Stimulated activated memory B cell treated with anti-CD40 and anti-IgM and Interleukin-4, amounts not matched to agents 10 μg/mL and 1 μg/mL and 100 μg/mL, for 72 hours (primary cell): ENCODE data around the gene BCAT1.
A peak's percentile ranks its signal among the peaks of the same experiment; 100 is the strongest.
"Not testable (repeated sequence)": the region's sequence is repeated elsewhere in the genome, so short reads cannot be mapped to it uniquely, and the experiment has no call there.

Experiments
- ATAC-seq: fragments of 150-1000 bp; cut with Tn5 transposase; 2 replicates; pipeline ENCODE4 v1.10.0; 2021
- H3K27ac Mint-ChIP-seq: one replicate; pipeline ENCODE4 v1.8.0; 2022; ENCODE audit warnings: mild to moderate bottlenecking, mixed read lengths
- H3K27me3 Mint-ChIP-seq: one replicate; pipeline ENCODE4 v1.8.0; 2022; ENCODE audit warnings: mixed read lengths
- H3K36me3 Mint-ChIP-seq: one replicate; pipeline ENCODE4 v1.8.0; 2022; ENCODE audit warnings: mixed read lengths
- H3K4me1 Mint-ChIP-seq: one replicate; pipeline ENCODE4 v1.8.0; 2022; ENCODE audit warnings: mixed read lengths
- H3K4me3 Mint-ChIP-seq: one replicate; pipeline ENCODE4 v1.8.0; 2022; ENCODE audit warnings: mild to moderate bottlenecking, moderate library complexity, mixed read lengths
- H3K9me3 Mint-ChIP-seq: one replicate; pipeline ENCODE4 v1.8.0; 2022; ENCODE audit warnings: mixed read lengths

The BCAT1 gene

GRCh38 chr12:24974216-24974615, 25.3 kb upstream of the BCAT1 start:
- Mint-ChIP-seq H3K27me3 (no peaks in the 10 kb centered on the region), H3K36me3 (no peaks in the 10 kb centered on the region), H3K4me3 (no peak overlapping the region), H3K9me3 (peaks cover 3% of the 10 kb centered on the region), H3K27ac (no peak overlapping the region), H3K4me1 (no peaks in the 10 kb centered on the region)
- ATAC-seq, result no peak

GRCh38 chr12:24972078-24972477, 23.2 kb upstream of the BCAT1 start:
- Mint-ChIP-seq H3K9me3 (peaks cover 3% of the 10 kb centered on the region), H3K4me1 (no peaks in the 10 kb centered on the region), H3K27me3 (no peaks in the 10 kb centered on the region), H3K4me3 (no peak overlapping the region), H3K36me3 (no peaks in the 10 kb centered on the region), H3K27ac (no peak overlapping the region)
- ATAC-seq, result no peak

GRCh38 chr12:24970177-24970576, 21.3 kb upstream of the BCAT1 start:
- H3K36me3 Mint-ChIP-seq, result no peaks in the 10 kb centered on the region
- H3K27ac Mint-ChIP-seq, result no peak overlapping the region
- peaks cover 3% of the 10 kb centered on the region for H3K9me3 Mint-ChIP-seq
- H3K4me3 Mint-ChIP-seq, result no peak overlapping the region
- no peak for ATAC-seq
- H3K27me3 Mint-ChIP-seq, result no peaks in the 10 kb centered on the region
- no peaks in the 10 kb centered on the region for H3K4me1 Mint-ChIP-seq

- H3K36me3 Mint-ChIP-seq, result peaks cover 8% of the 10 kb centered on the region
- H3K27me3 Mint-ChIP-seq, result no peaks in the 10 kb centered on the region
- no peak for ATAC-seq
- no peak overlapping the region for H3K27ac Mint-ChIP-seq
- H3K4me1 Mint-ChIP-seq, result no peaks in the 10 kb centered on the region
- peaks cover 8% of the 10 kb centered on the region for H3K9me3 Mint-ChIP-seq
- H3K4me3 Mint-ChIP-seq, result no peak overlapping the region
These were observed 18.2 kb upstream of the BCAT1 start for GRCh38 chr12:24966951-24967564.

GRCh38 chr12:24964342-24964741, 15.4 kb upstream of the BCAT1 start:
- no peak for ATAC-seq

GRCh38 chr12:24960222-24960855, 11.4 kb upstream of the BCAT1 start:
- Mint-ChIP-seq H3K27ac (peak overlapping the region; percentile 18), H3K4me3 (no peak overlapping the region), H3K4me1 (peaks cover 27% of the 10 kb centered on the region), H3K36me3 (peaks cover 8% of the 10 kb centered on the region), H3K27me3 (no peaks in the 10 kb centered on the region), H3K9me3 (peaks cover 8% of the 10 kb centered on the region)
- ATAC-seq, result peak; percentile 75

More at GRCh38 chr12:24964342-24964741, 15.4 kb upstream of the BCAT1 start:
- Mint-ChIP-seq H3K4me1 (peaks cover 12% of the 10 kb centered on the region), H3K36me3 (peaks cover 8% of the 10 kb centered on the region), H3K4me3 (no peak overlapping the region), H3K27me3 (no peaks in the 10 kb centered on the region), H3K9me3 (peaks cover 8% of the 10 kb centered on the region), H3K27ac (no peak overlapping the region)

- not testable (repeated sequence) for H3K27me3 Mint-ChIP-seq, ATAC-seq
These were observed 7.5 kb upstream of the BCAT1 start for GRCh38 chr12:24956351-24956750.

GRCh38 chr12:24955853-24956252, 7.0 kb upstream of the BCAT1 start:
- no peaks in the 10 kb centered on the region for H3K27me3 Mint-ChIP-seq
- no peaks in the 10 kb centered on the region for H3K36me3 Mint-ChIP-seq
- no peak for ATAC-seq
- H3K9me3 Mint-ChIP-seq, result no peaks in the 10 kb centered on the region
- no peak overlapping the region for H3K4me3 Mint-ChIP-seq
- H3K27ac Mint-ChIP-seq, result peak overlapping the region; percentile 59
- H3K4me1 Mint-ChIP-seq, result peaks cover 61% of the 10 kb centered on the region

More at GRCh38 chr12:24956351-24956750, 7.5 kb upstream of the BCAT1 start:
- not testable (repeated sequence) for H3K4me3 Mint-ChIP-seq, H3K9me3 Mint-ChIP-seq, H3K36me3 Mint-ChIP-seq, H3K27ac Mint-ChIP-seq
- H3K4me1 Mint-ChIP-seq, result peaks cover 57% of the 10 kb centered on the region

GRCh38 chr12:24955389-24955788, 6.5 kb upstream of the BCAT1 start:
- peak overlapping the region; percentile 59 for H3K27ac Mint-ChIP-seq
- ATAC-seq, result peak; percentile 54
- H3K4me3 Mint-ChIP-seq, result no peak overlapping the region
- no peaks in the 10 kb centered on the region for H3K36me3 Mint-ChIP-seq
- no peaks in the 10 kb centered on the region for H3K9me3 Mint-ChIP-seq
- no peaks in the 10 kb centered on the region for H3K27me3 Mint-ChIP-seq
- peaks cover 64% of the 10 kb centered on the region for H3K4me1 Mint-ChIP-seq

GRCh38 chr12:24954261-24954660, 5.4 kb upstream of the BCAT1 start:
- no peaks in the 10 kb centered on the region for H3K9me3 Mint-ChIP-seq
- H3K4me1 Mint-ChIP-seq, result peaks cover 65% of the 10 kb centered on the region
- H3K27me3 Mint-ChIP-seq, result no peaks in the 10 kb centered on the region
- no peak for ATAC-seq
- peak overlapping the region; percentile 45 for H3K27ac Mint-ChIP-seq
- no peak overlapping the region for H3K4me3 Mint-ChIP-seq
- no peaks in the 10 kb centered on the region for H3K36me3 Mint-ChIP-seq

- H3K4me3 Mint-ChIP-seq, result no peak overlapping the region
These were observed 3.5 kb upstream of the BCAT1 start for GRCh38 chr12:24952389-24952788.

GRCh38 chr12:24950231-24950834, 1.4 kb upstream of the BCAT1 start:
- peaks cover 10% of the 10 kb centered on the region for H3K27me3 Mint-ChIP-seq
- no peak for ATAC-seq
- no peaks in the 10 kb centered on the region for H3K9me3 Mint-ChIP-seq
- peaks cover 6% of the 10 kb centered on the region for H3K36me3 Mint-ChIP-seq
- H3K4me3 Mint-ChIP-seq, result no peak overlapping the region
- H3K27ac Mint-ChIP-seq, result peak overlapping the region; percentile 90
- H3K4me1 Mint-ChIP-seq, result peaks cover 76% of the 10 kb centered on the region

More at GRCh38 chr12:24952389-24952788, 3.5 kb upstream of the BCAT1 start:
- H3K27me3 Mint-ChIP-seq, result peaks cover 2% of the 10 kb centered on the region
- no peaks in the 10 kb centered on the region for H3K9me3 Mint-ChIP-seq
- no peak for ATAC-seq
- peak overlapping the region; percentile 45 for H3K27ac Mint-ChIP-seq
- H3K36me3 Mint-ChIP-seq, result no peaks in the 10 kb centered on the region
- peaks cover 84% of the 10 kb centered on the region for H3K4me1 Mint-ChIP-seq

- peaks cover 63% of the 10 kb centered on the region for H3K4me1 Mint-ChIP-seq
- H3K4me3 Mint-ChIP-seq, result peak overlapping the region; percentile 88
- H3K27me3 Mint-ChIP-seq, result peaks cover 19% of the 10 kb centered on the region
- peak; percentile 53 for ATAC-seq
- no peaks in the 10 kb centered on the region for H3K9me3 Mint-ChIP-seq
- H3K36me3 Mint-ChIP-seq, result peaks cover 16% of the 10 kb centered on the region
- peak overlapping the region; percentile 90 for H3K27ac Mint-ChIP-seq
These were observed 513 bp downstream of the BCAT1 start for GRCh38 chr12:24948420-24948756.

GRCh38 chr12:24947541-24948419, 1.1 kb downstream of the BCAT1 start:
- Mint-ChIP-seq H3K36me3 (peaks cover 16% of the 10 kb centered on the region), H3K9me3 (no peaks in the 10 kb centered on the region), H3K4me3 (peak overlapping the region; percentile 88), H3K27me3 (peaks cover 19% of the 10 kb centered on the region), H3K4me1 (peaks cover 59% of the 10 kb centered on the region), H3K27ac (peak overlapping the region; percentile 90)
- ATAC-seq, result no peak

GRCh38 chr12:24945845-24946244, 3.1 kb downstream of the BCAT1 start:
- Mint-ChIP-seq H3K27ac (no peak overlapping the region), H3K27me3 (peaks cover 19% of the 10 kb centered on the region), H3K36me3 (peaks cover 16% of the 10 kb centered on the region), H3K4me1 (peaks cover 48% of the 10 kb centered on the region), H3K9me3 (no peaks in the 10 kb centered on the region), H3K4me3 (no peak overlapping the region)
- no peak for ATAC-seq
